OCI-LY7 (cell line): ENCODE results near the gene UGT1A4.

Source experiments
- CTCF ChIP-seq: fragments of 200-600 bp; sonication (generic); conservative IDR thresholded peaks from 2 replicates; pipeline ENCODE4 v1.5.1; 2014; ENCODE audit warnings: mild to moderate bottlenecking, antibody characterized with exemption, low read length, moderate library complexity, mixed read lengths
- EZH2phosphoT487 ChIP-seq: fragments of 200-600 bp; sonication (generic); IDR thresholded peaks from 2 replicates; pipeline ENCODE4 v1.6.1; 2018; ENCODE audit warnings: low read depth, borderline replicate concordance, mild to moderate bottlenecking, mixed run types, antibody characterized with exemption, low read length, moderate library complexity, mixed read lengths

GRCh38 chr2:233728723-233729301, 10.3 kb downstream of the UGT1A4 start, which contains the start of gene UGT1A3:
- TF ChIP-seq CTCF (no peak), EZH2phosphoT487 (no peak)
